ENCODE measurements around the gene RTL9. TPM values are rescaled to one million over a fixed set of nuclear protein-coding genes. Genes with fewer than 3 reads are reported as not detected.
"Not testable (repeated sequence)": the region's sequence is repeated elsewhere in the genome, so short reads cannot be mapped to it uniquely, and the experiment has no call there.

RTL9 gene
- total RNA-seq, 3 donors from 2014 or later: 0.06 TPM; not detected in 2

- Histone ChIP-seq H3K9me3 (no peaks in the 10 kb centered on the region), H3K4me1 (ENCODE audit: low read depth) (no peaks in the 10 kb centered on the region), H3K36me3 (ENCODE audit: low read depth) (no peaks in the 10 kb centered on the region), H3K4me3 (no peak overlapping the region)
- DNase-seq (no peak), ATAC-seq (no peak)
- intact Hi-C loops (cut with DNase I, micrococcal nuclease): no loop called here
- TF ChIP-seq, protein P1, sequence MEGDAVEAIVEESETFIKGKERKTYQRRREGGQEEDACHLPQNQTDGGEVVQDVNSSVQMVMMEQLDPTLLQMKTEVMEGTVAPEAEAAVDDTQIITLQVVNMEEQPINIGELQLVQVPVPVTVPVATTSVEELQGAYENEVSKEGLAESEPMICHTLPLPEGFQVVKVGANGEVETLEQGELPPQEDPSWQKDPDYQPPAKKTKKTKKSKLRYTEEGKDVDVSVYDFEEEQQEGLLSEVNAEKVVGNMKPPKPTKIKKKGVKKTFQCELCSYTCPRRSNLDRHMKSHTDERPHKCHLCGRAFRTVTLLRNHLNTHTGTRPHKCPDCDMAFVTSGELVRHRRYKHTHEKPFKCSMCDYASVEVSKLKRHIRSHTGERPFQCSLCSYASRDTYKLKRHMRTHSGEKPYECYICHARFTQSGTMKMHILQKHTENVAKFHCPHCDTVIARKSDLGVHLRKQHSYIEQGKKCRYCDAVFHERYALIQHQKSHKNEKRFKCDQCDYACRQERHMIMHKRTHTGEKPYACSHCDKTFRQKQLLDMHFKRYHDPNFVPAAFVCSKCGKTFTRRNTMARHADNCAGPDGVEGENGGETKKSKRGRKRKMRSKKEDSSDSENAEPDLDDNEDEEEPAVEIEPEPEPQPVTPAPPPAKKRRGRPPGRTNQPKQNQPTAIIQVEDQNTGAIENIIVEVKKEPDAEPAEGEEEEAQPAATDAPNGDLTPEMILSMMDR (IDR thresholded peaks at IDR 0.05): no peak
Observed at GRCh38 chrX:110321081-110321480, 37.6 kb upstream of the RTL9 start.

GRCh38 chrX:110321670-110322069 is 37.0 kb upstream of the RTL9 start:
- no peak overlapping the region for H3K4me3 ChIP-seq
- no peaks in the 10 kb centered on the region for H3K4me1 ChIP-seq (ENCODE audit: low read depth)
- ATAC-seq: no peak
- H3K9me3 ChIP-seq: no peaks in the 10 kb centered on the region
- H3K36me3 ChIP-seq (ENCODE audit: low read depth): no peaks in the 10 kb centered on the region
- TF ChIP-seq, protein P1 (IDR thresholded peaks at IDR 0.05): no peak
- DNase-seq: no peak
- intact Hi-C loops (cut with DNase I, micrococcal nuclease): no loop called here

DNA sequence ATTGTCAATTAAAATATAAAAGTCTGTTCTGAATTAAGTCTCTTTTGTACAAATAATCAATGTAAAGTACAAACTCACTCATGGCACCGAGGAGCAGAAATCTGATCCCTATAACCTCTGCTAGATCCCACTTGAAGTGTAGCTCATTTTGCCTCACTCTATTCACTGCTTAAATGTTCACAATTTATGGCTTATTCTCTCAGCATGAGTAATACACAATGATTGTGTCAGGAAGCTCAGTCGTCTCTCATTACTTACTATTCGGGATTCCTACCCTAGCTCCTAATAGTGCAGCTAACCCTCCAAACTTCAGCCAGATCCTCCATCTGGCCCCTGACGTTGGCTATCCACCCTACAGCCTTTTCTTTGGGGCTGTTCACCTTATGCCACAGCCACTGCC is 36.0 kb upstream of the RTL9 start:
- DNase-seq (no peak), ATAC-seq (no peak)
- no peak overlapping the region for H3K4me3 ChIP-seq
- H3K9me3 ChIP-seq: no peaks in the 10 kb centered on the region
- no peaks in the 10 kb centered on the region for H3K36me3 ChIP-seq (ENCODE audit: low read depth)
- H3K4me1 ChIP-seq (ENCODE audit: low read depth): no peaks in the 10 kb centered on the region
- TF ChIP-seq, protein P1 (IDR thresholded peaks at IDR 0.05): no peak
- intact Hi-C loops (cut with DNase I, micrococcal nuclease): no loop called here

GRCh38 chrX:110326712-110327111 is 31.9 kb upstream of the RTL9 start:
- no peaks in the 10 kb centered on the region for H3K4me1 ChIP-seq (ENCODE audit: low read depth)
- TF ChIP-seq, protein P1 (IDR thresholded peaks at IDR 0.05): no peak
- H3K9me3 ChIP-seq: no peaks in the 10 kb centered on the region
- no peak for ATAC-seq
- H3K36me3 ChIP-seq (ENCODE audit: low read depth): no peaks in the 10 kb centered on the region
- intact Hi-C loops (cut with DNase I, micrococcal nuclease): no loop called here
- no peak overlapping the region for H3K4me3 ChIP-seq
- no peak for DNase-seq

GRCh38 chrX:110327336-110327735 is 31.3 kb upstream of the RTL9 start:
- no peak for ATAC-seq
- intact Hi-C loops (cut with DNase I, micrococcal nuclease): no loop called here
- Histone ChIP-seq H3K4me3 (no peak overlapping the region), H3K9me3 (no peaks in the 10 kb centered on the region), H3K36me3 (ENCODE audit: low read depth) (no peaks in the 10 kb centered on the region), H3K4me1 (ENCODE audit: low read depth) (no peaks in the 10 kb centered on the region)
- TF ChIP-seq, protein P1 (IDR thresholded peaks at IDR 0.05): no peak
- DNase-seq: no peak

DNA sequence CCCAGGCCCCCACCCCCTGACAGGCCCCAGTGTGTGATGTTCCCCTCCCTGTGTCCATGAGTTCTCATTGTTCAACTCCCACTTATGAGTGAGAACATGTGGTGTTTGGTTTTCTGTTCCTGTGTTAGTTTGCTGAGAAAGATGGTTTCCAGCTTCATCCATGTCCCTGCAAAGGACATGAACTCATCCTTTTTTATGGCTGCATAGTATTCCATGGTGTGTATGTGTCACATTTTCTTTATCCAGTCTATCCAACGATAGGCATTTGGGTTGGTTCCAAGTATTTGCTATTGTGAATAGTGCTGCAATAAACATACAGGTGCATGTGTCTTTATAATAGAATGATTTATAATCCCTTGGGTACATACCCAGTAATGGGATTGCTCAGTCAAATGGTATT is 30.0 kb upstream of the RTL9 start:
- H3K36me3 ChIP-seq (ENCODE audit: low read depth); DNase-seq; ATAC-seq; intact Hi-C loops (cut with DNase I, micrococcal nuclease); H3K9me3 ChIP-seq; H3K4me3 ChIP-seq; H3K4me1 ChIP-seq (ENCODE audit: low read depth): not testable (repeated sequence)
